WTC11 (cell line): ENCODE measurements around the gene CETP.

Experiments used
- CTCF ChIP-seq: fragments of 200-600 bp; IDR thresholded peaks from 2 replicates; pipeline ENCODE4 v1.8.0; 2022; ENCODE audit warnings: antibody characterized with exemption
- E2F5 ChIP-seq: sonication (generic); formaldehyde crosslinking; IDR thresholded peaks from 2 replicates; pipeline ENCODE4 v1.8.1; 2022; ENCODE audit warnings: mild to moderate bottlenecking, moderate library complexity, missing genetic modification reagents
- NFYB ChIP-seq: sonication (generic); formaldehyde crosslinking; conservative IDR thresholded peaks from 2 replicates; pipeline ENCODE4 v1.8.0; 2022; ENCODE audit warnings: low read depth, missing genetic modification reagents
- SP1 ChIP-seq: sonication (generic); formaldehyde crosslinking; conservative IDR thresholded peaks from 2 replicates; pipeline ENCODE4 v1.8.1; 2022; ENCODE audit warnings: missing genetic modification reagents
- ZBTB43 ChIP-seq: sonication (generic); formaldehyde crosslinking; IDR thresholded peaks from 2 replicates; pipeline ENCODE4 v1.8.1; 2023; ENCODE audit warnings: mild to moderate bottlenecking, missing genetic modification reagents
- ZNF512 ChIP-seq: sonication (generic); formaldehyde crosslinking; IDR thresholded peaks from 2 replicates; pipeline ENCODE4 v1.8.1; 2022; ENCODE audit warnings: missing genetic modification reagents, borderline replicate concordance

- no peak for TF ChIP-seq ZBTB43 (CRISPR knock-in tag)
- no peak for TF ChIP-seq CTCF
- TF ChIP-seq SP1 (CRISPR knock-in tag) = no peak
- no peak for TF ChIP-seq E2F5 (CRISPR knock-in tag)
- no peak for TF ChIP-seq ZNF512 (CRISPR knock-in tag)
- no peak for TF ChIP-seq NFYB (CRISPR knock-in tag)
Measured at GRCh38 chr16:56923481-56924091, 38.2 kb upstream of the CETP start.
